PC-9 (cell line): ENCODE data around the gene NOS1AP. TPM values are rescaled to one million over a fixed set of nuclear protein-coding genes. Genes with fewer than 3 reads are reported as not detected.

Experiments
- BruUV-seq: library from RNA; stranded (reverse); fragments of 400-500 nt; replicated peaks from 2 replicates; lab custom pipeline; 2021; lab: Mats Ljungman, UMichigan
- CTCF ChIA-PET: fragments of 300-600 bp; sonication (Branson Sonifier 250); formaldehyde crosslinking; loops from one replicate; lab custom pipeline; 2022; ENCODE audit warnings: antibody characterized with exemption; lab: Charles Lee
- POLR2A ChIA-PET: fragments of 300-600 bp; sonication (Branson Sonifier 250); formaldehyde crosslinking; loops from one replicate; lab custom pipeline; 2022; ENCODE audit warnings: antibody characterized with exemption; ENCODE audit not compliant: unreplicated experiment; lab: Charles Lee
- DNase-seq, 2 experiments: peaks; one replicate each; pipeline versions ENCODE4 v3.0.0 to v3.0.0-alpha.2; 2015 to 2022; ENCODE audit warnings: mixed read lengths in 1 of 2
- H2AFZ ChIP-seq: fragments of 200-600 bp; sonication (generic); 2 replicates; pipeline ENCODE4 v1.8.1; 2017; ENCODE audit warnings: antibody characterized with exemption
- H3F3A ChIP-seq: fragments of 200-600 bp; sonication (generic); 2 replicates; pipeline ENCODE4 v1.8.1; 2017; ENCODE audit warnings: antibody characterized with exemption, mild to moderate bottlenecking, low read depth; ENCODE audit not compliant: insufficient read depth
- H3K27ac ChIP-seq: fragments of 200-600 bp; sonication (generic); 2 replicates; pipeline ENCODE4 v1.6.1; 2016; ENCODE audit warnings: mixed run types
- H3K27me3 ChIP-seq: fragments of 200-600 bp; sonication (generic); 2 replicates; pipeline ENCODE4 v1.6.1; 2016; ENCODE audit warnings: low read depth, mixed run types; ENCODE audit not compliant: insufficient read depth
- H3K36me3 ChIP-seq: fragments of 200-600 bp; sonication (generic); 2 replicates; pipeline ENCODE4 v1.6.1; 2016; ENCODE audit warnings: low read depth, mixed run types
- H3K4me1 ChIP-seq: fragments of 200-600 bp; sonication (generic); replicated peaks from 2 replicates; pipeline ENCODE4 v1.6.1; 2016; ENCODE audit warnings: mixed run types; ENCODE audit not compliant: insufficient read depth
- H3K4me2 ChIP-seq: fragments of 200-600 bp; sonication (generic); 2 replicates; pipeline ENCODE4 v1.6.1; 2017; ENCODE audit warnings: mixed run types
- H3K4me3 ChIP-seq: fragments of 200-600 bp; sonication (generic); 2 replicates; pipeline ENCODE4 v1.6.1; 2016; ENCODE audit warnings: mixed run types
- H3K79me2 ChIP-seq: fragments of 200-600 bp; sonication (generic); 2 replicates; pipeline ENCODE4 v1.6.1; 2017; ENCODE audit warnings: low read depth, mixed run types
- H3K9me2 ChIP-seq: fragments of 200-600 bp; sonication (generic); 2 replicates; pipeline ENCODE4 v1.8.1; 2017; ENCODE audit warnings: mild to moderate bottlenecking; ENCODE audit not compliant: insufficient read depth
- H3K9me3 ChIP-seq: fragments of 200-600 bp; sonication (generic); 2 replicates; pipeline ENCODE4 v1.8.1; 2016; ENCODE audit warnings: low read depth; ENCODE audit not compliant: insufficient read depth
- H4K20me1 ChIP-seq: fragments of 200-600 bp; sonication (generic); 2 replicates; pipeline ENCODE4 v1.8.1; 2017; ENCODE audit not compliant: insufficient read depth
- EZH2 ChIP-seq: fragments of 200-600 bp; sonication (generic); IDR thresholded peaks from 2 replicates; pipeline ENCODE4 v1.8.0; 2017; ENCODE audit warnings: antibody characterized with exemption, low read depth
- intact Hi-C: fragments of 100-400 bp; cut with micrococcal nuclease; formaldehyde crosslinking; loops from one replicate; pipeline ENCODE4 v1.10.0; 2022; ENCODE audit not compliant: unreplicated experiment
- total RNA-seq: library from RNA; stranded (reverse); gene quantifications from 2 replicates; pipeline ENCODE4 v1.2.3, GENCODE V29; 2021
- TF ChIP-seq, protein P1 (sequence below): fragments of 200-600 bp; sonication (generic); conservative IDR thresholded peaks from 2 replicates; pipeline ENCODE4 v1.6.1; 2017; ENCODE audit warnings: mixed run types, antibody characterized with exemption, mild to moderate bottlenecking, moderate library complexity

The NOS1AP gene
- total RNA-seq, 1 experiment from 2014 or later, result 9.9 TPM

DNA sequence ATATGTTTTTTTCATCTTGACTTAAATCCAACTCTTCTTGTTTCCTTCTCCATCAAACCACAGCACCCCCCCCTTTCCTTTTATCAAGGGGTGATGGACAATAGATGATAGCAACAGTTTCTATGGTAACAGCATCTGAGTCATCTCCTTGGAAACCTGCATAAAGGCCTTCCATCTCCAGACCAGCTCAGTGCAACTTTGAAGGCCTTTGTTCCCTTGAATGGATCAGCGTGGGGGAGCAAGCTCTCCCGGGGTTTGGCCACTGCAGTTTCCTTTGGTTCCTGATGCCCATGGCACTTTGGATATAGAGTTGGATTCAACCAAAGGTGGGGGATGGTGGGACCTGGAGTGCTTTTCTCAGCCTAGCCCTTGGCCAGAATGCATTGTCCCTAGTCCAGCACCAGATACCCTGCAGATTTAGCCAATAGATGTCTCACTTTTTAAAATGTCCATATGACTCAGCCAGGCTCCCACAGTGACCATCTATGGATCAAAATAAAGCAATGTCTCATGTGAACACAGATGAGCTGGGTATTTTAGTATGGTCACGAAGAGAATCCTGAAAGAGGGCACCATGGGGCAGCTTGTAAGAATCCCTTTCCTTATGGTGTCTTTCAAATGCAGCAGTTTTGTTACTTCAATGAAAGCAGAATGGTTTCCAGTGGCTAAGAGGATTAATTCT lies 179.5 kb downstream of the NOS1AP start:
- Histone ChIP-seq H3K27me3 (no peaks in the 10 kb centered on the region), H3K36me3 (no peaks in the 10 kb centered on the region), H3F3A (no peaks in the 10 kb centered on the region), H3K27ac (no peak overlapping the region), H4K20me1 (peaks cover 8% of the 10 kb centered on the region; the same call in 1 of the 2 replicates), H3K4me1 (no peaks in the 10 kb centered on the region), H3K79me2 (peaks cover 54% of the 10 kb centered on the region; the same call in 1 of the 2 replicates), H3K4me2 (no peak overlapping the region), H3K9me3 (no peaks in the 10 kb centered on the region), H2AFZ (no peak overlapping the region), H3K9me2 (0 out of 2 replicates have a peak, but pooled peaks cover 7% of the 10 kb centered on the region), H3K4me3 (no peak overlapping the region)
- POLR2A ChIA-PET, result no interaction called here
- no peak for DNase-seq
- BruUV-seq, result no TSS peak
- CTCF ChIA-PET, result no interaction called here
- TF ChIP-seq, protein P1, sequence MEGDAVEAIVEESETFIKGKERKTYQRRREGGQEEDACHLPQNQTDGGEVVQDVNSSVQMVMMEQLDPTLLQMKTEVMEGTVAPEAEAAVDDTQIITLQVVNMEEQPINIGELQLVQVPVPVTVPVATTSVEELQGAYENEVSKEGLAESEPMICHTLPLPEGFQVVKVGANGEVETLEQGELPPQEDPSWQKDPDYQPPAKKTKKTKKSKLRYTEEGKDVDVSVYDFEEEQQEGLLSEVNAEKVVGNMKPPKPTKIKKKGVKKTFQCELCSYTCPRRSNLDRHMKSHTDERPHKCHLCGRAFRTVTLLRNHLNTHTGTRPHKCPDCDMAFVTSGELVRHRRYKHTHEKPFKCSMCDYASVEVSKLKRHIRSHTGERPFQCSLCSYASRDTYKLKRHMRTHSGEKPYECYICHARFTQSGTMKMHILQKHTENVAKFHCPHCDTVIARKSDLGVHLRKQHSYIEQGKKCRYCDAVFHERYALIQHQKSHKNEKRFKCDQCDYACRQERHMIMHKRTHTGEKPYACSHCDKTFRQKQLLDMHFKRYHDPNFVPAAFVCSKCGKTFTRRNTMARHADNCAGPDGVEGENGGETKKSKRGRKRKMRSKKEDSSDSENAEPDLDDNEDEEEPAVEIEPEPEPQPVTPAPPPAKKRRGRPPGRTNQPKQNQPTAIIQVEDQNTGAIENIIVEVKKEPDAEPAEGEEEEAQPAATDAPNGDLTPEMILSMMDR, result no peak
- no peak for TF ChIP-seq EZH2
- intact Hi-C loops, result no loop called here

DNA sequence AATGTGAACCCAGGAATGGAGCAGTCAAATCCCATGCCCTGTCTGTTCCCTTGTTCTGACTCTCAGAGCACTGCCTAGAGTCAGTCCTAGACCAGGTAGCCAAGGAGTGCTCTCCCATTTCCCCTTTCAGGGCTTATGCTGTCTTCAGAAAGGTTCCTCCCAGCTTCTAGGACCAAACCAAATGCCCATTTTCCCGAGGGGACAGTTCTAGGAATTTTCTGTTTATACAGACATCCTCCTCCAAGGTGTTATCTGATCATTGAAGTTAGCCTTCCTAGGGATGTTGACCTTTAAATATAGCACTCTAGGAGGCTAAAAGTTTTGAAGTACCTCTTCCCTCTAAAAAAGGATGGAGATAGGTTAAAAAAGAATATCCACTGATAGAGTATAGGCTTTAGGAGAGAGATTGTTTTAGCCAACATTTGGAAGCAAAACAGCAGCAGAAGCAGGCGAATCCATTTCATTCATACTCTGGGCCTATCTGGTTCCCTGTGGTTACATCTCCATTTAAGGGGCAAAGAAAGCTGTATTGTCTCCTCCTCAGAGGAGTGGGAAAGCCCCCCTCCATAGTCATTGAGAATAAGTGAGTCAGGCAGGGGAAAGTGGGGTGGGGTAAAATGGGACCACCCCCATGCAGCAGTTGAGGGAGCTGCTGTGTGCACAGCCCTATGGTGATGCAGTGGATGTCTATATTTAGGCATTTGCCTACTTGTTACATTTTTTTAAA lies 180.7 kb downstream of the NOS1AP start:
- H3K9me3 ChIP-seq, result no peaks in the 10 kb centered on the region
- H3K27ac ChIP-seq, result no peak overlapping the region
- peaks cover 8% of the 10 kb centered on the region; the same call in 1 of the 2 replicates for H4K20me1 ChIP-seq
- no peaks in the 10 kb centered on the region for H3K36me3 ChIP-seq
- no peak overlapping the region for H3K4me3 ChIP-seq
- intact Hi-C loops, result no loop called here
- no peak for TF ChIP-seq EZH2
- TF ChIP-seq, protein P1, result no peak
- H3K4me2 ChIP-seq, result no peak overlapping the region
- CTCF ChIA-PET, result interaction anchor here (1.0 kb wide), 1 partner anchor 26 kb away, joined by 5 read pairs; no protein-coding TSS in a partner anchor
- no peak for DNase-seq
- POLR2A ChIA-PET, result no interaction called here
- no TSS peak for BruUV-seq
- no peaks in the 10 kb centered on the region for H3F3A ChIP-seq
- no peaks in the 10 kb centered on the region for H3K4me1 ChIP-seq
- H2AFZ ChIP-seq, result no peak overlapping the region
- H3K9me2 ChIP-seq, result 0 out of 2 replicates have a peak, but pooled peaks cover 7% of the 10 kb centered on the region
- no peaks in the 10 kb centered on the region for H3K27me3 ChIP-seq
- peaks cover 55% of the 10 kb centered on the region; the same call in 1 of the 2 replicates for H3K79me2 ChIP-seq

DNA sequence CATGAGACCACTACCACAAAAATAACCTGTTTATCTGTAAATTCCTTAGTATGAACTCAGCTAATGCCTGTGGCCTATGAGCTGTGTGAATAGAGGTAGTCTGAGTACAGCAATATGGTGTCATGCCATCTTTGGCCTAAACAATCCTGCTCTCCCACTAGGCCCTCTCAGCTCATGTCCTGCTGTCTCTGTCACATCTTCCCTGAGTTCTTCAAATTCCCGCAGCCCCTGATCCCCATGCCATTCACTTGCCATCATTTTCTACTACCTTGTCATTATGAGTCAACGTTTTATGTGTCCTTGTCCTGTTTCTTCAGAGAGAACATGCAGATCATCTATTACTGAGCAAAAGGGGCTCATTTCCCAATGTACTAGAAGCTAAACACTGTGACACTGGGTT lies 181.6 kb downstream of the NOS1AP start:
- Histone ChIP-seq H3K79me2 (peaks cover 52% of the 10 kb centered on the region; the same call in 1 of the 2 replicates), H3K4me2 (no peak overlapping the region), H3F3A (no peaks in the 10 kb centered on the region), H3K27me3 (no peaks in the 10 kb centered on the region), H3K4me3 (no peak overlapping the region), H3K36me3 (no peaks in the 10 kb centered on the region), H3K9me2 (0 out of 2 replicates have a peak, but pooled peaks cover 6% of the 10 kb centered on the region), H3K27ac (no peak overlapping the region), H4K20me1 (peaks cover 8% of the 10 kb centered on the region), H3K4me1 (no peaks in the 10 kb centered on the region), H3K9me3 (no peaks in the 10 kb centered on the region), H2AFZ (no peak overlapping the region)
- no TSS peak for BruUV-seq
- ChIA-PET POLR2A (no interaction called here), CTCF (interaction anchor here (0.6 to 1.0 kb wide), 4 partner anchors 25 to 475 kb away, joined by 3 to 8 read pairs (median 4); no protein-coding TSS in a partner anchor)
- no peak for DNase-seq
- intact Hi-C loops, result no loop called here
- TF ChIP-seq EZH2, result no peak
- TF ChIP-seq, protein P1, result no peak
